RKO (cell line): ENCODE results near the gene MKI67.
"Not testable (repeated sequence)": the region's sequence is repeated elsewhere in the genome, so short reads cannot be mapped to it uniquely, and the experiment has no call there.

Source experiments
- DNase-seq: peaks from one replicate; pipeline ENCODE4 v3.0.0-alpha.2; 2016; ENCODE audit warnings: low spot score

MKI67 gene

DNA sequence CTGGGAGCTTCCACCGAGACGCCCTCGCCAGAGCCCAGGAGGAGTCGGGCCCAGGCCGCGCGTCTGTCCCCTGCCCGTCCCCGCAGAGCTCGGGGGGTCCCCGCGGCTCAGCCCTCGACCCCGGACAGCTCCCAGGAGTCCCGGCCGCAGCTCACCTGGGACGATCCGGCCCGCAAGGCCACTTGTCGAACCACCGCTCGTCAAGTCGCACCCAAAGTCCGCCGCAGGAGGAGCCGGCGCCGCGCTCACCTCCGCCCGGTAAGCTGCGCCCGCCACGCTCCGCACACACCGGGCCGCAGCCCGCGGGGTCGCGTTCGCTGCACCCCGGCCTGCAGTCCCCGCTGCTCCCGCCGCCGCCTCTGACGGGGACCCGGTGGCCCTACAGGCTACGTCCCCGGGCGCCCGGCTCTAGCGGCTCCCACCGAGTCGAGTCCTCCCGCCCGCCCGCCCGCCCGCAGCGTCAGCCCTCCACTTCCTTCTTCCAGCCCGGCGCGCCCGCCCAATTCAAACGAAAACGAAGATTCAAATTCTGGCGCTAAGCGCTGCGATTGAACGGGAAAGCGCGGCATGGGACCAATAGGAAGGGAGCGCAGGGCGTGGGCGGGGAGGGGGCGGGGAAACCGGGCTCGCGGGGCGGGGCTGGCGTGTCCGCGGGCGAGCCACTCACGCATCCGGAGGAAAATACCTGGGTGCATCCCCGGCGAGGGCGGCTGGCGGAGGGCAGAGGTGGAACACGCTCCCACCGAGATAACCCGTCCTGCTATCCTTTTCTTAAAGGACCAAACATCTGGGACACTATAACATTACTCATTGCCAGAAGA, at the start of gene MKI67:
Gene MKI67, minus strand, starts transcription at position 480 of the 821 bp plus-strand sequence. CDS start 756 bp downstream, outside the sequence.
- DNase-seq: peak; percentile 91

- DNase-seq: no peak
These were observed 48.6 kb upstream of the MKI67 start for GRCh38 chr10:128174581-128175559.

GRCh38 chr10:128173386-128173785, 47.2 kb upstream of the MKI67 start:
- no peak for DNase-seq

GRCh38 chr10:128172756-128173155, 46.5 kb upstream of the MKI67 start:
- DNase-seq: no peak

- DNase-seq: no peak
These were observed 43.7 kb upstream of the MKI67 start for GRCh38 chr10:128169811-128170379.

DNA sequence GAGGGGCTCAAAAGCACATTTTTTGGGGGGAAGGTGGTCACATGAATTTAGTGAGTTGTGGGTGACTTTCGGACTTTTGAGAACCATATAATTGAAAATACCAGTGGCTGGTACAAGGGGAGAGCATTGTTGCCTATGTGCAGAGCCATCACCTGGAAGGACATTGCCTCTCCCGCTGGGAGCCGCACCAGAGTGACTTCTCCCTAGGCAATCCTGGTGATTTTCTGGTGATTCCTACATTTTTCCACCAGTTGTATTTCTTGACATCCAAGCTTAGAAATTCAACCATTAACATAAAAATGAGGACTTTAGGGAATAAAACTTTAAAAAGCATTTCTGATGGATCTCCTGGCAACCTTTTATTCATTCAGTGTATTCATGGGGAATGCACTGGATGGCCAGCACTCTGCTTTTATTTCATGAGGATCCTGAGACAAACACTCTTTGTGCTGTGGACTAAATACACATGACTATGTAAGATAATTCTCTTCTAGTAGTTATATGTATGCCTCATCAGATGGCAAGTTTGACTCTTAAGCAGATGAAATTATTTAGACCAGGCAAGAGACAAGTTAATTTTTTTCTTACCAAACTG, 41.8 kb upstream of the MKI67 start:
- DNase-seq: no peak

DNA sequence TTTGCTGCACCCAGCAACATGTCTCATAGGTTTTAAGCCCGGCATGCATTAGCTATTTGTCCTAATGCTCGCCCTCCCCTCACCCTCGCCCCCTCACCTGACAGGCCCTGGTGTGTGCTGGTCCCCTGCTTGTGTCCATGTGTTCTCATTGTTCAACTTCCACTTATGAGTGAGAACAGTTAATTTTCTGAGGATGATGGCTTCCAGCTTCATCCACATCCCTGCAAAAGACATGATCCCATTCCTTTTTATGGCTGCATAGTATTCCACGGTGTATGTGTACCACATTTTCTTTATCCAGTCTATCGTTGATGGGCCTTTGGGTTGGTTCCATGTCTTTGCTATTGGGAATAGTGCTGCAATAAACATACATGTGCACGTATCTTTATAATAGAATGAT, 40.9 kb upstream of the MKI67 start:
- not testable (repeated sequence) for DNase-seq

GRCh38 chr10:128166151-128166550, 39.9 kb upstream of the MKI67 start:
- no peak for DNase-seq

- no peak for DNase-seq
These were observed 39.3 kb upstream of the MKI67 start for GRCh38 chr10:128165536-128165935.

GRCh38 chr10:128163701-128164100, 37.5 kb upstream of the MKI67 start:
- DNase-seq: no peak

DNA sequence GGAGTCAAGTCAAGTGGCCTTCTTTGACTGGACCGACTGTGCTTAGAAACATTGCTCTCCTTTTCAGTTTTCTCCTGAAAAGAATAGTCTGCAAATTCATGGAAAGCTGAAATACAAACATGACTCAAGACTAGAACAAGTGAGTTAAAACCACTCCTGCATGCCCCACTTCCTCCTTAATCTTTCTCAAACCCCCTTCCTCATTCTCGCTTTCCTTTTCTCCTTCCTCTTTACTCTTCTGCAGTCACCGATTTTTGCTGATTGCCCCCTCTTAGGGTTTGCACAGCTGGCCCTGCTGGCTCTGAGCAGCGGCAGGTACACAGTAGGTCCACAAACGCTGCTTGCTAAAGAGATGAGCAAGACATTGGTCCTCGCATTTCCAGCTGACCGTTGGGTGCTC, 34.8 kb upstream of the MKI67 start:
- DNase-seq: no peak

DNA sequence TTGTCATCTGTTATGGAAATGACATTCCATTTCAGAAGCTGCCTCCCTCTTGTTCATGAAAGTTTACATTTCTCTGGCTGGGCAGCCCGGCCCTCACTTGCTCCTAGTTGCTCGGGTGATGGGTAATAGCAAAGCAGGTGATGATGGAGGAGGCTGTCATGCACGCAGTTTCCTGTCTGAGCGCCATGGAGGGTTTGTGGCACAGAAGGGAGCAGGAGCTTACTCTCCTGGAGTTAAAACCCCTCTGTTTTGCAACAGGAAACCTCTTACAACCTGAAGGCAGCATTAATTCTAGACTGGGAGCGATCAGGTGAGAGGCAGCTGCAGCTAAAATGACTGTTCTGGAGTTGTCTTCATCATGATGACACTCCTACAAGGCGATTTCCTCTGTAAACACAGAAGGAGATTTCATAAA, 34.1 kb upstream of the MKI67 start:
- DNase-seq: no peak

DNA sequence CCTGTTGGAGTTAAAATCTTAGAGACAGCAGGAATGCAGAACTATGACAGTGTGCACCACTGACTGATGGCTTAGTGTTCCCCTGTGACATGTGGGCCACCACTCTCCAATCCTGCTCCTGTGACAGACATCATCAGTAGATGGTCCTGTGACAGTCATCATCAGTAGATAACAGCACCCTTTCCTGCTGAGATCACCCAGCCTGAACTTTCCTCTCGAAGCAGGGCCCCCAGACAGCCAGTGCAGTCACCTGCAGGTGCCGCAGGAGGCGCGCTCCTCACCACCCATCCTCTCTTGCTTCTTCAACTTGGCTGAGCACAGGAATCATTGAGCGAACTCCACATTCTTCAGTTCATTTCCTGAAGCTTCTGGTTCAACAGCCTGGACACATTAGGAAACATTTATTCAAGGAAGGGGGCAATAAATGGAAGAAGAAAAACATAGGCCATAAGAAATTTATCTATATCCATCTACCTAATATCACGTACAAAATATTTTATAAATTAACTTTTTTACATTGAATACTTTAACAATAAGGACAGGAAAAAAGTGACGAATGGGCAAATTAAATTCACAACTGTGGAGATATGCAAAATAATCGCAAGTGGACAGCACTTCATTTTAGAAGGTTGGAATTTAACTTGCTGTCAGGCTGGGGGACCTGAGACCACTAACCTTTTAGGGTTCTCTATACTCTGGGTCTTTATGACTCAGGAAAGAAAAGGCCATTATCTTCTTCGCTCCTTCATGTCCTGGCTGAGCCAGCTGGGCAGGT, 32.0 kb upstream of the MKI67 start:
- no peak for DNase-seq

GRCh38 chr10:128156999-128157755, 31.0 kb upstream of the MKI67 start:
- DNase-seq: no peak

DNA sequence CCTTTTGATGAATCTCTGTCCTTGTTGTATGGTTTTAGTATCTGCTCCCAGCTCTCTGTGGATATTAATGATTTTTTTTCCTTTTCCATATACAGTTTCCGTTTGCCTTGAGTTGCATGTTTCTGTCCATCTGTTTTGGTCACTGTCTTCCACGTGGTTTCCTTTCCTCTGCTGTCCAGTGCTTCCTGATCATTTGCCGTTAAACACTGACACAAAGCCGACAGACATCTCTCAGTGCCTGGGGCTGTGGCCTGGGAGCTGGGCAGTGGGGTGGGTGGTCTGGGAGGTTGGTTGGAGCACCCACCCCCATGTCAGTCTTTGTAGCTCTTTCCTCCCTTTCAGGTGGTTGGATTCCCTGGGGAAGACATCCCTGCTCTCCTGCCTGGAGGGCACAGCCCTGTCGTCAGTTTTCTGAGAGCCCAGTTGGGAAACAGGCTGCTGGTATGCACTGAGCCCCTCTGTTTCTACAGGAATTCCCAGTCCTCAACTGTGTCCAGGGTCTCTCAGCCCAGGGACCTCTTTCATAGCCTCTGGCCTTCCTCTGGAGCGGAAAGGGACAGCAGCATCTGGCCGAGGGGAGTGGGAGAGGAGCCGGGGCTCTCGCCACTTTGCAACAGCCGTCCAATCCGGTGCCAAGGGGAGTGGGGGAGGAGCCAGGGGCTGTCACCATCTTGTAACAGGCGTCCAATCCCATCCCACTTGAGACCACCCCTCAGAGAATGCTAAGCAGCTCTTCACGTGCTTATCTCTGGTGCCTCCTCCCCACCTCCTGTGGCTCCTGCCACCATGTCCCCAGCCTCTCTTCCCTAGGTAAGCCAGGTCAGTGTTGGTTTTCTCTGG, 26.7 kb upstream of the MKI67 start:
- no peak for DNase-seq

DNA sequence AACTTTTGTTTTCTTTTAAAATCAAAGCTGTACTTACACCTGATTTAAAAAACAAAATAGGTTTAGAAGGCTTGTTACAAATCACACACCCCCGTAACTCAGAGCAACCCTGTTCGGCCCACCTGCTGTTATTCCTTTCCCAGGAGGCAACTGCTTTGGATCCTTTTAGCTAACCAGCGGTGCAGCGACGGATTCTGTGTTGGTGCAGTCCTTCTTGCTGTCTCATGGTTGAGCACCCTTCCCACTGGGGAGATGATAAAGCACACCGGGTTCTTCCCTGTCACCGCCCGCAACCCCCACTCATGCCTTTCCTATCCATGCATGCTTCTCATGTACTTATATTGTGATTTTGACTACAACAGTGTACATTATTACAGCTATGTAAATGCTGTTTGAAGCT, 24.8 kb upstream of the MKI67 start:
- no peak for DNase-seq

DNA sequence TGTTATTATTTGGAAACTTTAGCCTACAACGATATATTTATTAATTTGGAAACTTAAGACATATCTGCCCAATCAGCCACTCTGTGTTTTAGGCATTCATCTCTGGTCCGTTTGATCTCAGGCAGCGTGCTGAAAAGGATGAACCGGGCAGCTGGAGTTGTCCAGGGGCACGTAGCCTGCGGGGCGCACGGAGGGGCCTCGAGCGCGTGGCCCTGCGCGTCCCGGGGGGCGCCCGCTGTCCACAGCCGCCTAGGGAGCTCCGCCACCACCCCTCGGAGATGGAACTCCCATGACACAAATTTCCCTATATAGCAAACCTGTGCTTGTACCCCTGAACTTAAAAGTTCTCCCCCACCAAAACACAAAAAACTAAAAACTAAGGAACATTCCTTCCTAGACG, 24.3 kb upstream of the MKI67 start:
- no peak for DNase-seq

DNA sequence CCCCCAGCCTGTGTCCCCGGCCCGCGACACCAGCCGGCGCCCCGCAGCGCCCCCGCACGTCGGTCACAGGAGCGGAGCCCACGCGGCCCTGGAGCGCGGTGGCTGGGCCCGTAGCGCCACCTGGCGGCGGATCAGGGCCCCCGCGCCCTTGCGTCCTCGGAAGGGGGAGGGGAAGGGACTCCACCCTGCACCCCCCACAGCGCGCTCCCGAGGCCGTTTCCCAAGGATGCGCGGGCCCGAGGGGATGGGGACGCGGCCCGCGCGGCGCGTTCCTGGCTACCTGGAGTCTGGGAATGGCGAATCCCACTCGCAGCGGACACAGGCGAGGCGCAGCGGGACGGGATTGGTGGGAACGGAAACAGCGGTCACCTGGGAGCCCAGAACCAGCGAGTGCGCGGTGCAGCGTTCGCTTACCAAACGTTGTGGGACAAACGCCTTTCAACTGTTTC, 23.8 kb upstream of the MKI67 start:
- DNase-seq: no peak

DNA sequence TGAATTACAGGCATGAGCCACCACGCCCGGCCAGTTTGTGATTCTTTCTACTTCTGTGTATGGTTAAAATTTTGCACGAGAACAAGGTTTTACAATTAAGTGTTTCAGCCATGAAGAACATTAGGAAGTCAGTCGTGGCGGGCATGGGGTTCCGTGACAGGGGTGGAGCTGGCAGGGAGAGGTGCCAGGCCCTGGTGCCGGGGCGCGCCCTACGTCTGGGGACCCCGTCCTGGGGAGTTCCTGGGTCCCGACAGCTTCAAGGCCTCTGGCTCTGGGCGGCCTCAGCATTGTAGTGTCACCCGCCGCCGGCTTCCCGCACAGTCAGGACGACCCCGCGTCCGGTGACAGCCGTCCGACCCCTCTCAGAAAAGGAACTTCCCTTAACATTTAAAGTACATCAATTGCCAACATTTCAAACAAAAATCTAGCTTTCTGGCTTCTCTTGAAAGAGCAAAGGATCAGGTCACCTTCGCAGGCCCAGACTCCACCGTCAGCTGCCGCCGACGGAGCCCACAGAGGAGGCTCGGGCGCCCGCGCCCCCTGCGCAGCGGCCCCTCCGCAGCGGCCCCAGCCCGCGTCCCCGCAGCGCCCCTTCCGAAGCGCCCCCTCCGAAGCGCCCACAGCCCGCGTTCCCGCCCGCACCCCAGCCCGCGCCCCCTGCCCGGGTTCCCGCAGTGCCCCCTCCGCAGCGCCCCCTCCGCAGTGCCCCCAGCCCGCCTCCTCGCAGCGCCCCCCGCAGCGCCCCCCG, 23.2 kb upstream of the MKI67 start:
- DNase-seq: no peak
